Tongue (tissue), 2 donors: ENCODE results near the gene FAF2. TPM values are rescaled to one million over a fixed set of nuclear protein-coding genes. Genes with fewer than 3 reads are reported as not detected.
"Not testable (repeated sequence)": the region's sequence is repeated elsewhere in the genome, so short reads cannot be mapped to it uniquely, and the experiment has no call there.

Experiments
- DNase-seq: peaks from one replicate; pipeline ENCODE4 v3.0.0-alpha.2; 2015
- total RNA-seq: library from RNA; depleted of rRNA; stranded (reverse); fragments of >200 nt; gene quantifications from one replicate; pipeline ENCODE4 v1.2.3, GENCODE V29; 2014

FAF2 gene
- total RNA-seq, 1 donor from 2014 or later, result 24.2 TPM

DNA sequence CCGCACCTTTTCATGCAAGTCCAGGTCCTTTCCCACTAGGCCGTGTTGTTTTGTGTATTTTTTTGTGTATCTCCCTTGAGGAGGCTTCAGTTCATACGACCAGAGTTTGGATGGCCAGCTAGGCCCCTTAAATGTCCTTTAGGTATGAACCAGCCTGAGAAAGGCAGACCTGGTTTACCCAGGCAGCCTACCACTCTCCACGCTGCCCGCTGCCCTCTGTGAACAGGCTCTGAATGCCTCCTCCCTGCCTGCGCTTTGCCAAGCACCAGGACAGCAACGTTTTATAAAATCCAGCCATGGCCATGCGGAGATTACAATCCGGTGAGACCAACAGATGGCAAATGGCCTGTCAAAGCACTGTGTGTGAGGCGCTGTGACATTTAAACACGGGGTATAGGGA lies 31.2 kb upstream of the FAF2 start:
- no peak for DNase-seq

GRCh38 chr5:176418251-176418650 lies 29.9 kb upstream of the FAF2 start:
- no peak for DNase-seq

DNA sequence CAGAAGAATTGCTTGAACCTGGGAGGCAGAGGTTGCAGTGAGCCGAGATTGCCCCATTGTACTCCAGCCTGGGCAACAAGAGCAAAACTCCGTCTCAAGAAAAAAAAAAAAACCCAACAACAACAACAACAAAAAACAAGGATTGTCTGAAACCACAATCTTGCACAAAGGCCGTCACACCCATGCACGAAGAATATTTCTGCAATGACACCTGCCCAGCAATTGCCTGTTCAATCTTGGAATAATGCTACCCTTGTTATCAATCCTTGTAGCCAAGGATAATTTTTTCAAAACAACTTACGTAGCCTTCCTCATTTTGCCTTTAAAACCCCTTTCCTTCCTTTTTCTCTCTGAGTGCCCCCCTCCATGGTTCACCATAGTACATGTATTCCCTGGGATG lies 28.1 kb upstream of the FAF2 start:
- no peak for DNase-seq

- no peak for DNase-seq
Measured at GRCh38 chr5:176420972-176421544, 27.1 kb upstream of the FAF2 start.

- no peak for DNase-seq
Measured at GRCh38 chr5:176424181-176424580, 24.0 kb upstream of the FAF2 start.

GRCh38 chr5:176425138-176425537 lies 23.0 kb upstream of the FAF2 start:
- no peak for DNase-seq

- no peak for DNase-seq
Measured at GRCh38 chr5:176425791-176426190, 22.4 kb upstream of the FAF2 start.

DNA sequence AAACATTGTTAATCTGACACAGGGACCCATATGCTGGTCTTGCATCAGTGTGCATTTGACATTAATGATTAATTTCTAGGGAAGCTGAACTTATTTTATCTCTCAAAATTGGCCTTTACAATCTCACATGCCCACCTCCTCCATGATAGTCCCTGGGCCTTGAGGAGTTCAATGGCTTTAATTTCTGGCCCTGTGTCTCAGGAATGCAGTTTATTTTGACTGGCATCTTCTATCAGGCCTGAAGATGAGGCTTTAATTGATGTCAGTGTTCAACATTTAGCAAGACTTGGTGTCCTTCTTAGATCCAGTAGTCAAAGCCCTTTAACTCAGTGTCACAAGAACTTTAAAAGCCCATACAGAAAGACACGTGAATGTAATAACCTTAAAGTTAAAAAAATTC lies 21.3 kb upstream of the FAF2 start:
- no peak for DNase-seq

GRCh38 chr5:176427971-176428370 lies 20.2 kb upstream of the FAF2 start:
- DNase-seq, result no peak

DNA sequence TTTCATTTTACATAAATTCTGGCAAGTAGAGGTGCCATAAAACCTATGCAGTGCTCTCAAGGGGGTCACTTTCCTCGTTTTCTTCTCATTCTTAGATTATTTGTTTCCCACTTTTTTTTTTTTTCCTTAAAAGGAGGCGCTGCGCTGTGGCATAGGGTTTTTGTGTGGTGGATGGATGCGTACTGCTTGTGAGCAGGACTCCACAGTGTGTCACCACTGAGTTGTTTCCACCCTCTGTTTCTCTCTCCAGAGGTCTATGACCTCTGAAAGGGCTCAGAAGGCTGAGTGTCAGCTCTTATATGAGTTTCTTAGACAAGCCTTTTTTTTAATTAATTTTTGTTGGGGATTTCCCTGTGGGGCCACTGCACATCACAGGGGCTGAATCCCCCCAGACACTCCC lies 18.2 kb upstream of the FAF2 start:
- no peak for DNase-seq

DNA sequence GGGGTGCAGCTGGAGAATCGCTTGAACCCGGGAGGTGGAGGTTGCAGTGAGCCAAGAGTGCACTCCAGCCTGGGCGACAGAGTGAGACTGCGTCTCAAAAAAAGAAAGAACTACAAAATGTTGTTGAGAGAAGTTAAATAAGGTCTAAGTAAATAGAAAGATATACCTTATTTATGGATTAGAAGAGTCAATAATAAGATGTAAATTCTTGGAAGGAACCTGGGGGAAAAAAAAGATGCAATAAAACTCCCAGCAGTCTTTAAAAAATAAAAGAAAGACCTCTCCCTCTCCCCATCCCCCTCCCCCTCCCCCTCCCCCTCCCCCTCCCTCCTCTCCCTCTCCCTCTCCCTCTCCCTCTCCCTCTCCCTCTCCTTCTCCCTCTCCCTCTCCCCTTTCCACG lies 15.5 kb upstream of the FAF2 start:
- no peak for DNase-seq

DNA sequence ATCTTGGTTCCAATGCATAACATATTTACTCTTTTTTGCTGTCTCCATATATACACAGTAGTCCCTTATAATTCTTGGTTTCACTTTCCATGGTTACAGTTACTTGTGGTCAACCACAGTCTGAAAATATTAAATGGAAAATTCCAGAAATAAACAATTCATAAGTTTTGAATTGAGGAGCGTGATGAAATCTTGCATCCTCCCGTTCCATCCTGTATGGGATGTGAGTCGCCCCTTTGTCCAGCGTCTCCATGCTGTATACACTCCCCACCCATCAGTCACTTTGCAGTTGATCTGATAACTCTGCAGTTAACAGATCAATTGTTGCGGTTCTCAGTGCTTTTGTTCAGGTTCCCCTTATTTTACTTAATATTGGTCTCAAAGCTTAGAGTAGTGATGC lies 11.5 kb upstream of the FAF2 start:
- no peak for DNase-seq

- no peak for DNase-seq
Measured at GRCh38 chr5:176438959-176439757, 9.0 kb upstream of the FAF2 start.

- no peak for DNase-seq
Measured at GRCh38 chr5:176440927-176441706, 7.1 kb upstream of the FAF2 start.

GRCh38 chr5:176441921-176442323 lies 6.3 kb upstream of the FAF2 start:
- DNase-seq, result no peak

- DNase-seq, result not testable (repeated sequence)
Measured at GRCh38 chr5:176442911-176443310, 5.3 kb upstream of the FAF2 start.

GRCh38 chr5:176444742-176445141 lies 3.4 kb upstream of the FAF2 start:
- DNase-seq, result no peak

GRCh38 chr5:176446028-176446665 lies 2.0 kb upstream of the FAF2 start:
- DNase-seq, result no peak

DNA sequence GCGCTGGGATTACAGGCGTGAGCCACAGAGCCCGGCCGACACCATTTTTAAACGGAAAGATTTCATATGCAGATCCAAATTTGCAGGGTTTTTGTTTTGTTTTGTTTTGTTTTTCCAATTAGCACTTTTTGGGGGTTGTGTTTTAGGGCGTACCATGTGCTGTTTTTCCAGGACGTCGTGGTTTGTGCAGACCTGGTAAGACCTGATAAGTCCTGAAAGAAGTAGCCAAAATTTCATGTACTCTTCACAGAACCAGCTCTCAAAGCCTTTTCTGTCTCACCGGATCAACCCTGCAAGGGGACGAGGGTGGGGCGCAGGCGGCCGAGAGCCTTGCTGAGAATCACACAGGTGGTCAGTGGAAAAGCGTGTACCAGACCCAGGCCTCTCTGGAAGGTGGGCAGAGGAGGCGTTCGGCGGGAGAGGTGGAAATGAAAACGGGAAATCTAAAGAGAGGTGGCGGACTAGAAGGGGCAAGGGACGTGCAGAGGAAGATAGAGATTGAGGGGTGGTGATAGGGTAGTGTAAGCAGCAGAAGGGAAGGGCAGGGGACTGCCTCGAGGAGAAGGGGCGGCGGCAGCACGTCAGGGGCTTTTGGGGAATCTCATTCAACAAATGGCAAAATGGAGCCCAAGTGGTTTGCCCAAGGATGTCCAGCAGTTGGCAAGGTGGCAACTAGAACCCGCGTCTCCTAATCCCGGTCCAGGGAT lies 1.1 kb upstream of the FAF2 start:
- peak; percentile 16 for DNase-seq

- DNase-seq, result no peak
Measured at GRCh38 chr5:176447591-176447977, 601 bp upstream of the FAF2 start.

DNA sequence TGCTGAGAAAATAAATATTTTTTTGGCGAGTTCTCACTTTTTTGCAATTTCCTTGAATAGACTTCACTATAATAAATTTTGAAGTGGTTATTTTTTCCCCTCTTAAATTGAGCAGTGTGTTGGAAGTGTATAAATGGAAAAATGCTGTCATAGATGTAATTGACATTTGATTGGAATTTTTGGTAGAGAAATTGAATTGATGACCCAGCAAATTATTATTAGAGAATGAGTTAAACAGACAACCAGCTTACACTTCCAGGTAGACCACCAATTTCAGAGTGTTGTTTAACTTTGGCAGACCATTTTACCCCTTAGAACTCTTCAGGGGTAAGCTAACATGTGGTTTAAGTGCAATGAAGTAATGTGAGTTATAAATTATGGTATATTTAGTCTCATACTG lies 1.9 kb downstream of the FAF2 start:
- no peak for DNase-seq

DNA sequence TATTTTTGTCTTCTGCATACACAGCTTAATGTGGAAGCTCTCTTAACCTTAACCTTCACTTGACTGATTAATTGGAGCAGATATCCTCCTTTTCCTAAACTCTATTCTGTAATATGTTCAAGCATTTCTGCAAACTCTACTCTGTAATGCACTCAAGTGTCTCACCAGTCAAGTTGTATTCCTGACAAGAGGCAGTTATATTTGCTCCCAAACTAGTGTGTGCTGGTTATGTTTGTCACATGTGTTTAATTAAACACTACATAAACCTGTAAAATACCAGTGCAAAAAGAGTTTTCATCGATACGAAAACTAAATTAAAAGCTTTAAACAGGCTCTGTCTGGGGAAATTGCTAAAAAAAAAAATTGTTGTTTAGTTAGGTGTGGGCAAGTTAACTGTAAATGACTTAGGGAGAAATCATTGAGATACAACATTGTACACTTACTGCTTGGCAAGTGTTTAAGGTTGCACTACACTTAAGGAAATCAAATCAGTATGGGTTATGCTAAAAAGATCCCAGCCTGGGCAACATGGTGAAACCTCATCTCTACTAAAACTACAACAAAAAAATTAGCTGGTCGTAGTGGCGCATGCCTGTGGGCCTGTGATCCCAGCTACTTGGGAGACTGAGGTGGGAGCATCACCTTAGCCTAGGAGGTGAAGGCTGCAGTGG lies 6.7 kb downstream of the FAF2 start:
- DNase-seq, result no peak
